LNCAP (cell line): ENCODE results near the gene PTPRJ.
A peak's percentile ranks its signal among the peaks of the same experiment; 100 is the strongest.

ENCODE experiments used
- TF ChIP-seq, protein P1 (sequence below): fragments of 450-650 bp; IDR thresholded peaks from 2 replicates; pipeline ENCODE4 v1.5.1; 2017; ENCODE audit warnings: mild to moderate bottlenecking

Gene PTPRJ

GRCh38 chr11:47979378-47980087 is 826 bp upstream of the PTPRJ start:
- TF ChIP-seq, protein P1, sequence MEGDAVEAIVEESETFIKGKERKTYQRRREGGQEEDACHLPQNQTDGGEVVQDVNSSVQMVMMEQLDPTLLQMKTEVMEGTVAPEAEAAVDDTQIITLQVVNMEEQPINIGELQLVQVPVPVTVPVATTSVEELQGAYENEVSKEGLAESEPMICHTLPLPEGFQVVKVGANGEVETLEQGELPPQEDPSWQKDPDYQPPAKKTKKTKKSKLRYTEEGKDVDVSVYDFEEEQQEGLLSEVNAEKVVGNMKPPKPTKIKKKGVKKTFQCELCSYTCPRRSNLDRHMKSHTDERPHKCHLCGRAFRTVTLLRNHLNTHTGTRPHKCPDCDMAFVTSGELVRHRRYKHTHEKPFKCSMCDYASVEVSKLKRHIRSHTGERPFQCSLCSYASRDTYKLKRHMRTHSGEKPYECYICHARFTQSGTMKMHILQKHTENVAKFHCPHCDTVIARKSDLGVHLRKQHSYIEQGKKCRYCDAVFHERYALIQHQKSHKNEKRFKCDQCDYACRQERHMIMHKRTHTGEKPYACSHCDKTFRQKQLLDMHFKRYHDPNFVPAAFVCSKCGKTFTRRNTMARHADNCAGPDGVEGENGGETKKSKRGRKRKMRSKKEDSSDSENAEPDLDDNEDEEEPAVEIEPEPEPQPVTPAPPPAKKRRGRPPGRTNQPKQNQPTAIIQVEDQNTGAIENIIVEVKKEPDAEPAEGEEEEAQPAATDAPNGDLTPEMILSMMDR: no peak

GRCh38 chr11:47980907-47981621 is 705 bp downstream of the PTPRJ start:
- TF ChIP-seq, protein P1: peak; percentile 29; the same call in 1 of the 2 replicates

GRCh38 chr11:47981667-47982404 is 1.5 kb downstream of the PTPRJ start:
- TF ChIP-seq, protein P1: no peak

GRCh38 chr11:47982616-47983015 is 2.3 kb downstream of the PTPRJ start:
- TF ChIP-seq, protein P1: no peak

GRCh38 chr11:47983464-47984397 is 3.4 kb downstream of the PTPRJ start:
- TF ChIP-seq, protein P1: no peak

DNA sequence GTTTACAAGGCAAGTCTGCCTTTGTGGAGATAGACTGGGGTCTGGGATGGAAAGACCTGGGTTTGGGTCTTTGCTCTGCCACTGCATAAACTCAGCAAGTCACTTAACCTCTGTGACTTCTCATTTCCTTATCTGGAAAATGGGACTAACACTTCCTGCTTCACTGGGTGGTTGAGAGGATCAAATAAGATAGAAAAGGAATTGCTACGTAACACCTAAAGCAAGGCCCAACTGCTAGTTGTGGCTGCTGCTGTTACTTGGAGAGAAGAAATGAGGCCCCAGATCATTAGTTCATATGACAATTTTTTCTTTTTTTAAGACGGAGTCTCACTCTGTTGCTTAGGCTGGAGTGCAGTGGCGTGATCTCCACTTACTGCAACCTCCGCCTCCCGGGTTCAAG is 5.9 kb downstream of the PTPRJ start:
- TF ChIP-seq, protein P1: no peak

DNA sequence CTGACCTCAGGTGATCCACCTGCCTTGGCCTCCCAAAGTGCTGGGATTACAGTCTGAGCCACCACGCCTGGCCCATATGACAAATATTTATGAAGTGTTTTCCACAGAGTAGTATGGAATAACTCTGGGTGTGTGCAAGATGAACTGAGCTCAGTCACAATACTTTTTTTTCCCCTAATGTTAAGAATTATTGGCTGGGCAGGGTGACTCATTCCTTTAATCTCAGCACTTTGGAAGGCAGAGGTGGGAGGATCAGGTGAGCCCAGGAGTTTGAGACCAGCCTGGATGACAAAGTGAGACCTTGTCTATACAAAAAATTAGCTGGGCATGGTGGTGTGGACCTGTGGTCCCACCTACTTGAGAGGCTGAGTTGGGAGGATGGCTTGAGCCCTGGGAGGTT is 6.4 kb downstream of the PTPRJ start:
- TF ChIP-seq, protein P1: no peak
